LoVo (cell line): ENCODE measurements around the gene SAPCD2.

Experiments used
- DNase-seq: peaks from one replicate; pipeline ENCODE4 v3.0.0-alpha.2; 2016; ENCODE audit warnings: low spot score

SAPCD2 gene

DNA sequence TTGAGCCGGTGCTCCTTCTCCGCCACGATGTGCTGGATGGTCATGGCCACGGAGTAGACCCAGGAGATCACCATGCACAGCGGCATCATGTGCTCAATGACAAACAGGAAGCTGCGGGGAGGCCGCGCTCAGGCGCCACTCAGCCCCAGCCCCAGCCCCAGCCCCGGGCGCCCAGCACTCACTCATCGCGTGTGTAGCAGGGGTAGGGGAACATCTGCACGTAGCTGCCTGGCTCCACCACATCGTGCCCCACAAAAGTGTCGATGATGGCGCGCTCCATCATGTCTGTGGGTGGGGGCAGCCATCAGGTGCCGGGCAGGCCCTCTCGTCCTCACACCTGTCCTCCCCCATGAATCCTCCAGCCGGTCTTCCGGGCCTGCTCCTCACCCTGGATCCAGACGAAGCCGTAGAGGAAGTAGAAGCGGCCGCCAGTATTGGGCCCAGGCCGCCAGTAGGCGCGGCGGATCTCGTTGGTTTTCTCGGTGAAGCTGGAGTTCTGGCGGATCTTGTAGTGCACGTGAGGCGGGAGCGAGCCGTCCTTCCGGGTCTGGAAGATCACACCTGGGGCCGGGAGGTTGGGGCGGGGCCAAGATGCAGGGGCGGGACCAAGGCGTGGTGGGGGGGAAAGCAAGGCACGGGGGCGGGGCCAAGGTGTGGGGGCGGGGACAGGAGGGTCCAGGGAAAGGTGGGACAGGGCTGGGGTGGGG is 52.4 kb downstream of the SAPCD2 start:
- no peak for DNase-seq

GRCh38 chr9:137017071-137017470 is 53.3 kb downstream of the SAPCD2 start:
- DNase-seq, result no peak

DNA sequence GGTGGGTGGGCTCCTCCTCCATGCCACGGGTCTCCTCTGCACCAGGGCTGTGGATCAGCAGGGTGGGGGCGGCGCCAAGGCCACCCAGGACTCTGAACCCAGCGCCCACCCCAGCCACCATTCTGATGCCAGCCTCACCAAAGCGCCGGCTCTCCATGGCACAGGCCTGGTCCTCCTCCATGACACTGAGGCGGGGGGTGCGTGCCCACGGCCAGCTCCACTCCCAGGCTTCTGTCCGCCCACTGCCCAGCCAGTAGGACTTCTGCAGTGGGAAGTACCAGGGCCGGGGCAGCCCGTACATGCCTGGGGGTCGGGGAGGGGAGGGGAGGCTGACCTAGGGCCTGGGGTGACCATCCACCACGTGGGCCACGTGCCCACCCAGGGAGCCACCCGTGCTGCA is 53.9 kb downstream of the SAPCD2 start:
- no peak for DNase-seq

DNA sequence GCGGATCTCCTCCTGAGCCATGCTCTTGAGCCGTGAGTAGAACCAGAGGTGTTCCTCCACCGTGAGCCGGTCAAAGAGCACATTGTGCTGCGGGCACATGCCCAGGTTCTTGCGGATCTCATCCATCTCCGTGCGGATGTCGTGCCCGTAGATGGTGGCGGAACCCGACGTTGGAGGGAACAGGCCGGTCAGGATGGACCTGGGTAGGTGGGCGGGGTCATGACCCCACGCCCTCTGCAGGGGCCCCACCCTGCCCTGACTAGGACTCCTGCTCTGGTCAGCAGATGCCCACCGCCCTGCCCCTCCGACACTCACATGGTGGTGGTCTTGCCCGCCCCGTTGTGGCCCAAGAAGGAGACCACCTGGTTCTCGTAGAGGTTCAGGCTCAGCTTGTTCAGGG is 54.4 kb downstream of the SAPCD2 start:
- DNase-seq, result no peak

DNA sequence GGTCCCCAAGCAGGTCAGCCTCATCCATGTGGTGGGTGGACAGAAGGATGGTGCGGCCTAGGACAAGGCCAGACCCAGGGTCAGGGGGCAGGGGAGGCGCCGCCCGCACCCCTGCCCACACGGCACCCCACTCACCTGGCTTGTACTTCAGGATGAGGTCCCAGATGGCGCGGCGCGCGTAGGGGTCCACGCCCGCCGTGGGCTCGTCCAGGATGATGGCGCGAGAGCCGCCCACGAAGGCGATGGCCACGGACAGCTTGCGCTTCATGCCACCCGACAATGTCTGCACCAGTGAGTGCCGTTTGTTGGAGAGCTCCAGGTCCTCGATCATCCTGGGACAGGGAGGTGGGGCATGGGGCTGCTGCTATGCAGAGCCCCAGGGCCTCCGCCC is 54.8 kb downstream of the SAPCD2 start:
- DNase-seq, result no peak

GRCh38 chr9:137014776-137015539 is 55.4 kb downstream of the SAPCD2 start:
- DNase-seq, result no peak

- no peak for DNase-seq
These were observed 56.2 kb downstream of the SAPCD2 start for GRCh38 chr9:137014166-137014565.

GRCh38 chr9:137013571-137013940 is 56.8 kb downstream of the SAPCD2 start:
- no peak for DNase-seq

DNA sequence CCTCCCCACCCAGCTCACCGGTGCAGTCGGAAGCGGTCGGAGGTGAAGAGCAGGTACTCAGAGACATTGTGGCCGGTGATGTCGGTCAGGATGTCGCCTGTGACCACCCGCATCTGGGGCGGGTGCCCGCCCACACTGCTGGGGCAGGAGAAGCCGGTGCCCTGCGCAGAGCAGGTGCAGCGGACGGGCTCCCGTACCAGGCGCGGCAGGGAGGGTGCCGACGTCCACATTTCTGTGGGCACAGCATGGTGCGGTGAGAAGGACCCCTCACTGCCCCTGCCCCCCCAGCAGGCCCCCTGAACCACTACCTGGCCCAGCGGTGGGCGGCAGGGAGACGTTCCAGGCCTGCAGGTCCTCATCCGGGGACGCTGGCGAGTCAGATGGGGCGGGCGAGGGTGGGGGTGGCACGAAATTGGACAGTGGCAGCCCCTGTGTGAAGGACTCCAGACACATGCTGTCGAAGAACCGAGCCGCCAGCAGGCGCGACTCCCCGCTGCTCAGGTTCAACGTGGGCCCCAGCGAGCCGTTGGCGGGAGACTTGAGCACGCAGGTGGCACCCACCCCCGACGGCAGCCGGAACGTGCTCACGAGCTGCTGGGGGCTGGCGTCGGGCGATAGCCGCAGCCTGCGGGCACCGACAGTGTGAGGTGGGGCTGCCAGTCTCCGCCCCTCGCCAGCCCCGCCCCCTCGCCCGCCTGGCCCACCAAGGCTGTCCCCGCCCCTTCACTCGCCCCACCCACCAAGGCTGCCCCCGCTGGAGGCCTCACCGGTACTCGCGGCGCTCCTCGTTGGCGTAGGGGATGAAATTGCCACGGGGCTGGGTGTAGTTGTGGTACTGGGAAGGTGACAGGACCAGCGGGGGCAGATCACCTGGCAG is 57.4 kb downstream of the SAPCD2 start:
- DNase-seq, result no peak
